Natural killer cell (primary cell): ENCODE measurements around the gene KCNJ18. TPM values are rescaled to one million over a fixed set of nuclear protein-coding genes. Genes with fewer than 3 reads are reported as not detected.
"Not testable (repeated sequence)": the region's sequence is repeated elsewhere in the genome, so short reads cannot be mapped to it uniquely, and the experiment has no call there.

Experiments used
- ATAC-seq, 3 donors: fragments of 150-1000 bp in 2 of 3; fragments of 200-7000 bp in 1 of 3; cut with Tn5 transposase; 1 replicate in 1 of 3; 2 replicates in 2 of 3; pipeline ENCODE4 v1.10.0; 2021; ENCODE audit warnings: mild to moderate bottlenecking in 2 of 3, moderate library complexity in 2 of 3
- DNase-seq, 2 donors: peaks; one replicate each; pipeline versions ENCODE4 v3.0.0 to v3.0.0-alpha.2; 2013 to 2021; ENCODE audit warnings: mixed read lengths in 1 of 2
- H3K27ac ChIP-seq: one replicate; pipeline ENCODE4 v1.5.1; 2013; ENCODE audit warnings: mild to moderate bottlenecking, low read length
- H3K27me3 ChIP-seq: one replicate; pipeline ENCODE4 v1.6.1; 2013; ENCODE audit warnings: low read length; ENCODE audit not compliant: control insufficient read depth, insufficient read depth
- H3K36me3 ChIP-seq: one replicate; pipeline ENCODE4 v1.6.1; 2013; ENCODE audit warnings: low read length; ENCODE audit not compliant: control insufficient read depth, insufficient read depth
- H3K4me1 ChIP-seq: one replicate; pipeline ENCODE4 v1.6.1; 2013; ENCODE audit warnings: low read length; ENCODE audit not compliant: control insufficient read depth, insufficient read depth
- H3K4me3 ChIP-seq: one replicate; pipeline ENCODE4 v1.5.1; 2013; ENCODE audit warnings: low read length
- H3K9me3 ChIP-seq: one replicate; pipeline ENCODE4 v1.6.1; 2013; ENCODE audit warnings: low read length; ENCODE audit not compliant: control insufficient read depth, insufficient read depth
- H3K27ac Mint-ChIP-seq, 2 donors: one replicate each; pipeline ENCODE4 v1.8.0; 2022; ENCODE audit warnings: mild to moderate bottlenecking in 2 of 2, mixed read lengths in 2 of 2, moderate library complexity in 1 of 2
- H3K27me3 Mint-ChIP-seq, 2 donors: one replicate each; pipeline ENCODE4 v1.8.0; 2022; ENCODE audit warnings: low read depth in 2 of 2, mixed read lengths in 2 of 2
- H3K36me3 Mint-ChIP-seq: one replicate; pipeline ENCODE4 v1.8.0; 2022; ENCODE audit warnings: mixed read lengths
- H3K4me1 Mint-ChIP-seq, 2 donors: one replicate each; pipeline ENCODE4 v1.8.0; 2022; ENCODE audit warnings: mixed read lengths in 2 of 2
- H3K4me3 Mint-ChIP-seq: one replicate; pipeline ENCODE4 v1.8.0; 2022; ENCODE audit warnings: mild to moderate bottlenecking, moderate library complexity, mixed read lengths
- H3K9me3 Mint-ChIP-seq, 2 donors: one replicate each; pipeline ENCODE4 v1.8.0; 2022; ENCODE audit warnings: mixed read lengths in 2 of 2
- CTCF ChIP-seq: fragments of 200-600 bp; IDR thresholded peaks from one replicate; pipeline ENCODE4 v1.8.0; 2022; ENCODE audit warnings: antibody characterized with exemption
- WGBS: methylation state at CpG from one replicate; pipeline ENCODE4 v1.1.7; 2013; ENCODE audit warnings: missing lambda C conversion rate; ENCODE audit not compliant: insufficient coverage; 5-methylcytosine and 5-hydroxymethylcytosine counted together
- intact Hi-C: fragments of 100-400 bp; cut with micrococcal nuclease; formaldehyde crosslinking; loops from one replicate; pipeline ENCODE4 v1.14.2; 2022
- total RNA-seq, 4 donors: library from RNA; stranded (reverse); fragments of 120-200 nt in 1 of 4; gene quantifications; one replicate each; pipeline versions ENCODE4 v1.2.3 to v1.2.4, GENCODE V29; 2013 to 2022

KCNJ18 gene
- total RNA-seq, 3 donors from 2014 or later (not counting 1 experiment from before 2014, with no cell fraction given), result not detected

- H3K4me3 ChIP-seq, H3K36me3 ChIP-seq, H3K27ac ChIP-seq, H3K27me3 ChIP-seq, ATAC-seq, H3K4me1 Mint-ChIP-seq, H3K36me3 Mint-ChIP-seq, H3K9me3 ChIP-seq, H3K9me3 Mint-ChIP-seq, H3K27ac Mint-ChIP-seq, H3K4me3 Mint-ChIP-seq, intact Hi-C loops, DNase-seq, H3K27me3 Mint-ChIP-seq, H3K4me1 ChIP-seq: not testable (repeated sequence)
- 87% methylated on average over 18 of the region's 18 CpGs for WGBS
Observed at GRCh38 chr17:21683897-21684296, 8.4 kb upstream of the KCNJ18 start.

- H3K27ac Mint-ChIP-seq, H3K4me1 Mint-ChIP-seq, H3K27ac ChIP-seq, H3K27me3 Mint-ChIP-seq, H3K36me3 Mint-ChIP-seq, H3K36me3 ChIP-seq, H3K9me3 ChIP-seq, H3K4me3 ChIP-seq, H3K4me3 Mint-ChIP-seq, H3K4me1 ChIP-seq, DNase-seq, H3K27me3 ChIP-seq, ATAC-seq, H3K9me3 Mint-ChIP-seq, intact Hi-C loops: not testable (repeated sequence)
- WGBS, result 93% methylated on average over 18 of the region's 33 CpGs
Observed at GRCh38 chr17:21684384-21684783, 7.9 kb upstream of the KCNJ18 start.

GRCh38 chr17:21685061-21685795, 7.1 kb upstream of the KCNJ18 start:
- DNase-seq, H3K27me3 Mint-ChIP-seq, H3K4me1 ChIP-seq, intact Hi-C loops, H3K27ac Mint-ChIP-seq, H3K9me3 ChIP-seq, H3K4me1 Mint-ChIP-seq, H3K27ac ChIP-seq, H3K36me3 Mint-ChIP-seq, H3K27me3 ChIP-seq, H3K4me3 Mint-ChIP-seq, H3K36me3 ChIP-seq, H3K9me3 Mint-ChIP-seq, H3K4me3 ChIP-seq, ATAC-seq: not testable (repeated sequence)
- 88% methylated on average over 42 of the region's 42 CpGs for WGBS

GRCh38 chr17:21686165-21687015, 5.9 kb upstream of the KCNJ18 start:
- H3K27me3 Mint-ChIP-seq, result no peaks in the 10 kb centered on the region
- H3K9me3 Mint-ChIP-seq, result peaks cover 2 to 3% of the 10 kb centered on the region in 2 donors
- H3K27ac Mint-ChIP-seq, result no peak overlapping the region
- no peaks in the 10 kb centered on the region for H3K36me3 ChIP-seq
- intact Hi-C loops, result no loop called here
- H3K4me3 Mint-ChIP-seq, result no peak overlapping the region
- peaks cover 5% of the 10 kb centered on the region for H3K9me3 ChIP-seq
- no peaks in the 10 kb centered on the region for H3K27me3 ChIP-seq
- DNase-seq, result no peak
- WGBS, result 77% methylated on average over 23 of the region's 23 CpGs
- no peak overlapping the region for H3K4me3 ChIP-seq
- H3K36me3 Mint-ChIP-seq, result no peaks in the 10 kb centered on the region
- H3K27ac ChIP-seq, result no peak overlapping the region
- H3K4me1 ChIP-seq, result no peaks in the 10 kb centered on the region
- H3K4me1 Mint-ChIP-seq, result no peaks in the 10 kb centered on the region
- no peak for ATAC-seq
- TF ChIP-seq CTCF, result no peak
